K562 (cell line): Measurements from ENCODE around the gene GATA1. TPM values are rescaled to one million over a fixed set of nuclear protein-coding genes. Genes with fewer than 3 reads are reported as not detected.

Experiments used
- CBX8 ChIP-seq: fragments of 200-600 bp; sonication (generic); IDR thresholded peaks from 2 replicates; pipeline ENCODE4 v1.6.1; 2012; ENCODE audit warnings: borderline replicate concordance, mixed run types, low read depth, mild to moderate bottlenecking, moderate library complexity, mixed read lengths, low read length, control low read depth, inconsistent platforms; ENCODE audit not compliant: poor library complexity, severe bottlenecking; ENCODE audit errors: extremely low read depth
- E2F8 ChIP-seq: fragments of 450-650 bp; IDR thresholded peaks from 2 replicates; pipeline ENCODE4 v1.7.1; 2018; ENCODE audit warnings: mild to moderate bottlenecking, low read depth; ENCODE audit not compliant: partially characterized antibody
- EHMT2 ChIP-seq: fragments of 450-650 bp; IDR thresholded peaks from 2 replicates; pipeline ENCODE4 v1.6.1; 2018; ENCODE audit warnings: antibody characterized with exemption
- GTF2A2 ChIP-seq: IDR thresholded peaks from 2 replicates; pipeline ENCODE4 v1.6.1; 2016; ENCODE audit warnings: mild to moderate bottlenecking, missing genetic modification characterization, missing compliant biosample characterization
- GTF2E2 ChIP-seq: fragments of 200-800 bp; sonication (Bioruptor generic); IDR thresholded peaks from 2 replicates; pipeline ENCODE4 v1.6.1; 2016; ENCODE audit warnings: missing genetic modification characterization, missing compliant biosample characterization
- KLF10 ChIP-seq: fragments of 250-450 bp; sonication (Bioruptor Pico); IDR thresholded peaks from 2 replicates; pipeline ENCODE4 v1.6.1; 2021; ENCODE audit warnings: matching md5 sums
- TFAP4 ChIP-seq: sonication (generic); formaldehyde crosslinking; IDR thresholded peaks from 2 replicates; pipeline ENCODE4 v1.8.0; 2022; ENCODE audit warnings: missing genetic modification reagents, mild to moderate bottlenecking, moderate library complexity, borderline replicate concordance
- ZBTB12 ChIP-seq: fragments of 250-450 bp; sonication (Bioruptor Pico); IDR thresholded peaks from 2 replicates; pipeline ENCODE4 v1.4.0; 2020
- ZFP1 ChIP-seq: fragments of 450-650 bp; formaldehyde crosslinking; IDR thresholded peaks from 2 replicates; pipeline ENCODE4 v1.4.0; 2020; ENCODE audit warnings: mild to moderate bottlenecking, mixed read lengths
- ZNF263 ChIP-seq: sonication (generic); formaldehyde crosslinking; IDR thresholded peaks from 2 replicates; pipeline ENCODE4 v1.8.0; 2022; ENCODE audit warnings: mild to moderate bottlenecking, missing genetic modification reagents, borderline replicate concordance
- ZNF318 ChIP-seq, 2 experiments: fragments of 450-650 bp; IDR thresholded peaks; 2 replicates each; pipeline ENCODE4 v1.6.1; 2016; ENCODE audit warnings: mild to moderate bottlenecking in 2 of 2, borderline replicate concordance in 1 of 2, low read depth in 1 of 2, moderate library complexity in 1 of 2
- ZNF766 ChIP-seq: fragments of 200-800 bp; sonication (Bioruptor generic); conservative IDR thresholded peaks from 2 replicates; pipeline ENCODE4 v1.6.1; 2016; ENCODE audit warnings: missing genetic modification characterization, missing compliant biosample characterization
- polyA plus RNA-seq, 8 experiments: library from polyadenylated mRNA; depleted of rRNA in 4 of 8; stranded (reverse) in 5 of 8; unstranded in 3 of 8; fragments of >200 nt; fragmentation: Nextera tagmentation in 2 of 8; fragmentation: Illumina TruSeq in 1 of 8; extraction: Ambion mirVana in 2 of 8; extraction: Trizol in 1 of 8; gene quantifications; 2 replicates each; pipeline versions ENCODE4 v1.2.1 to v1.2.3, GENCODE V29; 2011 to 2014; ENCODE audit warnings: inconsistent platforms in 1 of 8, missing spikeins in 1 of 8
- total RNA-seq, 7 experiments: library from RNA; depleted of rRNA in 6 of 7; stranded (reverse); fragments of >200 nt in 6 of 7; fragmentation: Illumina TruSeq in 2 of 7; extraction: Trizol in 2 of 7; gene quantifications; 2 replicates each; pipeline versions ENCODE4 v1.2.1 to v1.2.3, GENCODE V29; 2011 to 2021; ENCODE audit warnings: low replicate concordance in 1 of 7

The GATA1 gene
- total and polyA plus RNA-seq, 9 of the 15 experiments (the other 6 are each of a cell fraction or from before 2014, with no cell fraction given), result 11.9 to 291 (median 116) TPM

- TF ChIP-seq ZNF318 (IDR thresholded peaks at IDR 0.05; ENCODE audit: borderline replicate concordance in 1 of 2, low read depth in 1 of 2) (no peak), GTF2E2 (no peak), ZBTB12 (CRISPR knock-in tag) (no peak), ZNF263 (CRISPR knock-in tag) (no peak), GTF2A2 (tag) (no peak), ZNF766 (CRISPR knock-in tag) (no peak), E2F8 (no peak), ZFP1 (no peak), TFAP4 (CRISPR knock-in tag) (no peak), CBX8 (no peak), KLF10 (no peak), EHMT2 (no peak)
Measured at GRCh38 chrX:48736878-48737212, 49.5 kb upstream of the GATA1 start (continued).
